Tibial nerve (tissue), 4 donors: ENCODE results near the gene MAML3.

Source experiments
- CTCF ChIP-seq, 5 experiments: fragments of 200-600 bp in 3 of 5; fragments of 450-650 bp in 2 of 5; sonication (generic) in 3 of 5; IDR thresholded peaks; one replicate each; pipeline ENCODE4 v1.5.1; 2016 to 2019; ENCODE audit warnings: antibody characterized with exemption in 5 of 5, mild to moderate bottlenecking in 3 of 5, moderate library complexity in 2 of 5
- EP300 ChIP-seq, 2 donors: sonication (generic); formaldehyde crosslinking; IDR thresholded peaks; one replicate each; pipeline ENCODE4 v1.6.1; 2017; ENCODE audit warnings: antibody characterized with exemption in 2 of 2, mild to moderate bottlenecking in 1 of 2
- POLR2A ChIP-seq, 2 donors: fragments of 450-650 bp; IDR thresholded peaks; one replicate each; pipeline ENCODE4 v1.6.1; 2017; ENCODE audit warnings: antibody characterized with exemption in 2 of 2, mild to moderate bottlenecking in 2 of 2, moderate library complexity in 2 of 2

GRCh38 chr4:139892973-139893736 is 260.8 kb downstream of the MAML3 start:
- TF ChIP-seq POLR2A (IDR thresholded peaks at IDR 0.05) (no peak), CTCF (IDR thresholded peaks at IDR 0.05) (no peak), EP300 (IDR thresholded peaks at IDR 0.05) (no peak)
